MV-4-11 (cell line): ENCODE data around the gene CYB5B.

ENCODE experiments used
- DNase-seq: peaks from one replicate; lab custom pipeline; 2025; lab: John Stamatoyannopoulos, UW

CYB5B gene

GRCh38 chr16:69424053-69424934 is at the start of gene CYB5B:
CYB5B (plus strand) TSS chr16:69424619; CDS start chr16:69424684, 65 bp downstream.
- peak; percentile 99 for DNase-seq

GRCh38 chr16:69376393-69377059 is 47.9 kb upstream of the CYB5B start:
- DNase-seq, result no peak

GRCh38 chr16:69378036-69378435 is 46.4 kb upstream of the CYB5B start:
- no peak for DNase-seq

- DNase-seq, result no peak
Measured at GRCh38 chr16:69378760-69379159, 45.7 kb upstream of the CYB5B start.

GRCh38 chr16:69381231-69381630 is 43.2 kb upstream of the CYB5B start:
- peak; percentile 56 for DNase-seq

GRCh38 chr16:69382421-69382820 is 42.0 kb upstream of the CYB5B start:
- DNase-seq, result no peak

- DNase-seq, result no peak
Measured at GRCh38 chr16:69384974-69385373, 39.4 kb upstream of the CYB5B start.

GRCh38 chr16:69386596-69386995 is 37.8 kb upstream of the CYB5B start:
- DNase-seq, result no peak

GRCh38 chr16:69393898-69394849 is 30.2 kb upstream of the CYB5B start:
- no peak for DNase-seq

GRCh38 chr16:69395859-69396186 is 28.6 kb upstream of the CYB5B start:
- no peak for DNase-seq

GRCh38 chr16:69396187-69397061 is 28.0 kb upstream of the CYB5B start:
- peak; percentile 99 for DNase-seq

- peak; percentile 16 for DNase-seq
Measured at GRCh38 chr16:69397821-69398521, 26.4 kb upstream of the CYB5B start.

- no peak for DNase-seq
Measured at GRCh38 chr16:69399361-69399760, 25.1 kb upstream of the CYB5B start.

- peak; percentile 91 for DNase-seq
Measured at GRCh38 chr16:69402439-69402838, 22.0 kb upstream of the CYB5B start.

GRCh38 chr16:69404275-69404805 is 20.1 kb upstream of the CYB5B start:
- DNase-seq, result no peak

- no peak for DNase-seq
Measured at GRCh38 chr16:69405326-69405725, 19.1 kb upstream of the CYB5B start.

GRCh38 chr16:69405757-69406156 is 18.7 kb upstream of the CYB5B start:
- no peak for DNase-seq

- peak; percentile 54 for DNase-seq
Measured at GRCh38 chr16:69406780-69407331, 17.6 kb upstream of the CYB5B start.

- DNase-seq, result no peak
Measured at GRCh38 chr16:69407702-69408323, 16.6 kb upstream of the CYB5B start.

GRCh38 chr16:69408475-69408874 is 15.9 kb upstream of the CYB5B start:
- DNase-seq, result no peak
